ENCODE results near the gene RPP40.

RPP40 gene

GRCh38 chr6:4967301-4968030, 36.4 kb downstream of the RPP40 start:
- DNase-seq, result no peak

- no peak for DNase-seq
Measured at GRCh38 chr6:4965562-4966389, 38.1 kb downstream of the RPP40 start.

GRCh38 chr6:4964675-4965561, 38.9 kb downstream of the RPP40 start:
- no peak for DNase-seq

- no peak for DNase-seq
Measured at GRCh38 chr6:4962905-4963304, 40.9 kb downstream of the RPP40 start.

- DNase-seq, result no peak
Measured at GRCh38 chr6:4961322-4962168, 42.3 kb downstream of the RPP40 start.

- DNase-seq, result no peak
Measured at GRCh38 chr6:4958624-4959023, 45.2 kb downstream of the RPP40 start.

- DNase-seq, result no peak
Measured at GRCh38 chr6:4957521-4958231, 46.2 kb downstream of the RPP40 start.

- DNase-seq, result no peak
Measured at GRCh38 chr6:4956625-4957024, 47.2 kb downstream of the RPP40 start.

GRCh38 chr6:4953440-4953839, 50.4 kb downstream of the RPP40 start:
- no peak for DNase-seq

GRCh38 chr6:4950836-4951533, 52.9 kb downstream of the RPP40 start:
- no peak for DNase-seq

- no peak for DNase-seq
Measured at GRCh38 chr6:4950076-4950475, 53.8 kb downstream of the RPP40 start.

- no peak for DNase-seq
Measured at GRCh38 chr6:4948781-4949450, 54.9 kb downstream of the RPP40 start.

GRCh38 chr6:4947716-4948115, 56.1 kb downstream of the RPP40 start:
- DNase-seq, result no peak

- DNase-seq, result no peak
Measured at GRCh38 chr6:4946521-4946920, 57.3 kb downstream of the RPP40 start.

Measured in DMS153 (cell line).